Stomach (tissue), 9 donors: ENCODE data around the gene ZBTB7B. TPM values are rescaled to one million over a fixed set of nuclear protein-coding genes. Genes with fewer than 3 reads are reported as not detected.

Experiments
- DNase-seq, 2 donors: peaks; one replicate each; pipeline versions ENCODE4 v3.0.0 to v3.0.0-alpha.2; 2013 to 2019
- H3K27ac ChIP-seq, 5 donors: fragments of 200-600 bp in 4 of 5; sonication (generic) in 4 of 5; one replicate each; pipeline ENCODE4 v1.5.1; 2013 to 2019; ENCODE audit warnings: mild to moderate bottlenecking in 1 of 5, moderate library complexity in 1 of 5
- H3K27me3 ChIP-seq, 3 donors: fragments of 200-600 bp; sonication (generic); one replicate each; pipeline ENCODE4 v1.5.1; 2017 to 2019; ENCODE audit warnings: mixed run types in 1 of 3
- H3K36me3 ChIP-seq, 4 donors: fragments of 200-600 bp; sonication (generic); 1 replicate in 3 of 4; 2 replicates in 1 of 4; pipeline ENCODE4 v1.5.1; 2016 to 2019
- H3K4me1 ChIP-seq, 4 donors: fragments of 200-600 bp; sonication (generic); one replicate each; pipeline ENCODE4 v1.5.1; 2016 to 2019
- H3K4me3 ChIP-seq, 4 donors: fragments of 200-600 bp; sonication (generic) in 3 of 4; one replicate each; pipeline ENCODE4 v1.5.1; 2016 to 2019; ENCODE audit warnings: mild to moderate bottlenecking in 1 of 4
- H3K9me3 ChIP-seq, 4 donors: fragments of 200-600 bp; sonication (generic); one replicate each; pipeline ENCODE4 v1.5.1; 2016 to 2019
- CTCF ChIP-seq, 7 experiments: fragments of 450-650 bp in 4 of 7; fragments of 200-600 bp in 3 of 7; sonication (generic) in 3 of 7; IDR thresholded peaks; one replicate each; pipeline ENCODE4 v1.5.1; 2016 to 2019; ENCODE audit warnings: antibody characterized with exemption in 7 of 7, control low read depth in 2 of 7, mild to moderate bottlenecking in 1 of 7
- EP300 ChIP-seq: sonication (generic); formaldehyde crosslinking; IDR thresholded peaks from one replicate; pipeline ENCODE4 v1.6.1; 2017; ENCODE audit warnings: antibody characterized with exemption
- POLR2A ChIP-seq, 4 donors: fragments of 450-650 bp; IDR thresholded peaks; one replicate each; pipeline ENCODE4 v1.6.1; 2016; ENCODE audit warnings: antibody characterized with exemption in 4 of 4, control low read depth in 2 of 4, mild to moderate bottlenecking in 1 of 4, moderate library complexity in 1 of 4
- POLR2AphosphoS5 ChIP-seq, 3 donors: sonication (generic); formaldehyde crosslinking; IDR thresholded peaks; one replicate each; pipeline ENCODE4 v1.6.1; 2016; ENCODE audit warnings: antibody characterized with exemption in 3 of 3
- WGBS, 5 donors: extraction: QIAGEN DNeasy Blood & Tissue Kit in 3 of 5; methylation state at CpG; one replicate each; pipeline versions ENCODE4 v1.1.5 to v1.1.7; 2013 to 2018; 5-methylcytosine and 5-hydroxymethylcytosine counted together
- intact Hi-C: fragments of 100-400 bp; cut with DNase I; formaldehyde crosslinking; loops from one replicate; pipeline ENCODE4 v1.15.1; 2023; ENCODE audit warnings: low total_unique reads
- polyA plus RNA-seq, 3 donors: library from polyadenylated mRNA; stranded (reverse); fragments of 200-250 nt; gene quantifications; one replicate each; pipeline ENCODE4 v1.2.3, GENCODE V29; 2013
- total RNA-seq, 5 donors: library from RNA; depleted of rRNA; stranded (reverse); fragments of >200 nt; gene quantifications; one replicate each; pipeline versions ENCODE4 v1.1.0 to v1.2.3, GENCODE V29; 2014 to 2016
- donor health status: healthy with polysubstance abuse.
- donor health status: Bipolar disorder and iron deficiency.
- donor health status: healthy.

ZBTB7B gene
- total and polyA plus RNA-seq, 8 donors = 29.6 to 134 (median 38.1) TPM

GRCh38 chr1:155040358-155041093, 37.9 kb downstream of the ZBTB7B start:
- Histone ChIP-seq H3K27me3 (no peaks in the 10 kb centered on the region), H3K4me1 (peaks cover 24 to 44% (median 36%) of the 10 kb centered on the region in 4 donors), H3K4me3 (no peak overlapping the region), H3K36me3 (no peaks in the 10 kb centered on the region), H3K9me3 (no peaks in the 10 kb centered on the region), H3K27ac (no peak overlapping the region)
- intact Hi-C loops = no loop called here
- 86 to 92% (median 91%) methylated on average over 12 to 14 of the region's 14 CpGs for WGBS, 5 donors
- TF ChIP-seq POLR2A (IDR thresholded peaks at IDR 0.05) (no peak), POLR2AphosphoS5 (IDR thresholded peaks at IDR 0.05) (no peak), CTCF (IDR thresholded peaks at IDR 0.05) (no peak), EP300 (no peak)
- no peak for DNase-seq

- no peak overlapping the region for H3K4me3 ChIP-seq
- H3K9me3 ChIP-seq = no peaks in the 10 kb centered on the region
- WGBS, 5 donors = 73 to 83% (median 76%) methylated on average over 5 of the region's 5 CpGs
- intact Hi-C loops = no loop called here
- no peaks in the 10 kb centered on the region for H3K36me3 ChIP-seq
- no peak for TF ChIP-seq POLR2A (IDR thresholded peaks at IDR 0.05)
- no peak for TF ChIP-seq POLR2AphosphoS5 (IDR thresholded peaks at IDR 0.05)
- TF ChIP-seq CTCF (IDR thresholded peaks at IDR 0.05) = no peak
- TF ChIP-seq EP300 = no peak
- peaks cover 24 to 45% (median 36%) of the 10 kb centered on the region in 4 donors for H3K4me1 ChIP-seq
- H3K27me3 ChIP-seq = no peaks in the 10 kb centered on the region
- no peak for DNase-seq
- H3K27ac ChIP-seq = peak overlapping the region in 3 of 5 donors; percentile 53 to 81 (median 77)
These were observed 40.2 kb downstream of the ZBTB7B start for GRCh38 chr1:155042789-155043188.

- no peaks in the 10 kb centered on the region for H3K27me3 ChIP-seq
- peaks cover 21 to 43% (median 35%) of the 10 kb centered on the region in 4 donors for H3K4me1 ChIP-seq
- peak; percentile 55 to 76 for DNase-seq
- peak overlapping the region in 1 of 4 donors; percentile 9 for H3K4me3 ChIP-seq
- 25 to 45% (median 36%) methylated on average over 12 of the region's 12 CpGs for WGBS, 5 donors
- no peaks in the 10 kb centered on the region for H3K9me3 ChIP-seq
- H3K27ac ChIP-seq = peak overlapping the region; percentile 44 to 81 (median 54)
- TF ChIP-seq POLR2A (IDR thresholded peaks at IDR 0.05) (no peak), EP300 (no peak)
- intact Hi-C loops = no loop called here
- H3K36me3 ChIP-seq = no peaks in the 10 kb centered on the region
These were observed 40.7 kb downstream of the ZBTB7B start for GRCh38 chr1:155043301-155043702.

GRCh38 chr1:155043793-155044192, 41.2 kb downstream of the ZBTB7B start:
- intact Hi-C loops = no loop called here
- H3K9me3 ChIP-seq = no peaks in the 10 kb centered on the region
- peak overlapping the region; percentile 53 to 81 (median 77) for H3K27ac ChIP-seq
- TF ChIP-seq POLR2AphosphoS5 (IDR thresholded peaks at IDR 0.05) (peak in 1 of 3 donors; percentile 12), EP300 (no peak)
- WGBS, 5 donors = 29 to 75% (median 47%) methylated on average over 3 of the region's 3 CpGs
- H3K4me1 ChIP-seq = peaks cover 17 to 39% (median 32%) of the 10 kb centered on the region in 4 donors
- H3K27me3 ChIP-seq = no peaks in the 10 kb centered on the region
- no peaks in the 10 kb centered on the region for H3K36me3 ChIP-seq
- DNase-seq = peak; percentile 50 to 66
- H3K4me3 ChIP-seq = no peak overlapping the region

- Histone ChIP-seq H3K9me3 (no peaks in the 10 kb centered on the region), H3K4me1 (peaks cover 14 to 39% (median 32%) of the 10 kb centered on the region in 4 donors), H3K27me3 (no peaks in the 10 kb centered on the region), H3K27ac (peak overlapping the region; percentile 53 to 81 (median 77)), H3K36me3 (no peaks in the 10 kb centered on the region), H3K4me3 (no peak overlapping the region)
- no peak for TF ChIP-seq CTCF (IDR thresholded peaks at IDR 0.05)
- no peak for TF ChIP-seq POLR2A (IDR thresholded peaks at IDR 0.05)
- TF ChIP-seq POLR2AphosphoS5 (IDR thresholded peaks at IDR 0.05) = no peak
- TF ChIP-seq EP300 = no peak
- no peak for DNase-seq
- intact Hi-C loops = no loop called here
- whole genome bisulfite sequencing, 5 donors = 83 to 90% (median 87%) methylated on average over 6 of the region's 6 CpGs
These were observed 41.8 kb downstream of the ZBTB7B start for GRCh38 chr1:155044365-155044764.
